ENCODE data around the gene PDE3B.

DNA sequence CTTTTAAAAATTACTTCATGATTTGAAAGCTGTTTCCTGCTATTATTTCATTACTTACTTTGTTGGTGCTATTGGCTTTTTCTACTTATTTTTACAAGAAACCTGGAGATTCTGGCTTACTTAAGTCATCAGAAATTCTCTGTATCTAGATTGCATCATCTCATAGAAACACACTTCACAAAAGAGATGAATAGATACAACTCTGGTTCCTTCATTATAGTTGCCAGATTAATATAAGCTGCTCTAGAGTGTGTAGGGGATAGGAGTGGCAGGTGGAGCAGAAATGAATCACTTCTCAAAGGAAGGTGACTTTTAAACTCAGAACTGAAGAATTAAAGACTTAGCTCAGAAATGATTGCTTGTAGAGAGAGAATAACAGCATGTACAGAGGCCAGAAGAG is 228.4 kb downstream of the PDE3B start:
- TF ChIP-seq, protein P1, sequence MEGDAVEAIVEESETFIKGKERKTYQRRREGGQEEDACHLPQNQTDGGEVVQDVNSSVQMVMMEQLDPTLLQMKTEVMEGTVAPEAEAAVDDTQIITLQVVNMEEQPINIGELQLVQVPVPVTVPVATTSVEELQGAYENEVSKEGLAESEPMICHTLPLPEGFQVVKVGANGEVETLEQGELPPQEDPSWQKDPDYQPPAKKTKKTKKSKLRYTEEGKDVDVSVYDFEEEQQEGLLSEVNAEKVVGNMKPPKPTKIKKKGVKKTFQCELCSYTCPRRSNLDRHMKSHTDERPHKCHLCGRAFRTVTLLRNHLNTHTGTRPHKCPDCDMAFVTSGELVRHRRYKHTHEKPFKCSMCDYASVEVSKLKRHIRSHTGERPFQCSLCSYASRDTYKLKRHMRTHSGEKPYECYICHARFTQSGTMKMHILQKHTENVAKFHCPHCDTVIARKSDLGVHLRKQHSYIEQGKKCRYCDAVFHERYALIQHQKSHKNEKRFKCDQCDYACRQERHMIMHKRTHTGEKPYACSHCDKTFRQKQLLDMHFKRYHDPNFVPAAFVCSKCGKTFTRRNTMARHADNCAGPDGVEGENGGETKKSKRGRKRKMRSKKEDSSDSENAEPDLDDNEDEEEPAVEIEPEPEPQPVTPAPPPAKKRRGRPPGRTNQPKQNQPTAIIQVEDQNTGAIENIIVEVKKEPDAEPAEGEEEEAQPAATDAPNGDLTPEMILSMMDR (IDR thresholded peaks at IDR 0.05; ENCODE audit: insufficient read depth, low read length): no peak
- no peak for TF ChIP-seq POLR2AphosphoS5 (IDR thresholded peaks at IDR 0.05; ENCODE audit: low read depth)

Measured in HL-60 (cell line).